HepG2 (cell line): ENCODE data around the gene MFAP4. TPM values are rescaled to one million over a fixed set of nuclear protein-coding genes. Genes with fewer than 3 reads are reported as not detected.

Source experiments
- ATAC-seq: fragments of 200-7000 bp; cut with Tn5 transposase; 3 replicates; pipeline ENCODE4 v1.9.1; 2020; ENCODE audit warnings: mild to moderate bottlenecking, moderate library complexity
- BruUV-seq: library from RNA; stranded (reverse); fragments of 400-500 nt; replicated peaks from 2 replicates; lab custom pipeline; 2021; lab: Mats Ljungman, UMichigan
- CTCF ChIA-PET: fragments of 300-600 bp; formaldehyde crosslinking; extraction: SDS; loops from one replicate; lab custom pipeline; 2021; ENCODE audit warnings: low total read pairs, inconsistent platforms, low intra/inter-chr PET ratio; lab: Yijun Ruan, JAX
- POLR2A ChIA-PET: fragments of 350-600 bp; sonication (Branson Sonifier 250); formaldehyde crosslinking; loops from one replicate; lab custom pipeline; 2020; ENCODE audit warnings: antibody characterized with exemption, inconsistent platforms; lab: Yijun Ruan, JAX
- DNase-seq: peaks from one replicate; pipeline ENCODE4 v3.0.0-alpha.2; 2015; ENCODE audit warnings: low spot score
- FAIRE-seq: peaks from 3 replicates; lab custom pipeline; 2011; peaks lifted over from hg19 to GRCh38; lab: Jason Lieb, UNC
- H2AFZ ChIP-seq: one replicate; pipeline ENCODE4 v1.6.1; 2011; ENCODE audit warnings: low read length, inconsistent platforms
- H3K27ac ChIP-seq: fragments of 300-600 bp; 3 replicates; pipeline ENCODE4 v1.8.0; 2011; ENCODE audit warnings: mixed run types, mild to moderate bottlenecking, mixed read lengths, low read length, inconsistent platforms; ENCODE audit not compliant: insufficient read depth; ENCODE audit errors: extremely low read length
- H3K27me3 ChIP-seq, 2 experiments: fragments of 200-600 bp in 1 of 2; 2 replicates in 1 of 2; 3 replicates in 1 of 2; pipeline versions ENCODE4 v1.6.0 to v1.8.0; 2011; ENCODE audit warnings: low read length in 2 of 2, mild to moderate bottlenecking in 2 of 2, moderate library complexity in 2 of 2, inconsistent platforms in 1 of 2; ENCODE audit not compliant: insufficient read depth in 2 of 2, control insufficient read depth in 1 of 2
- H3K36me3 ChIP-seq, 2 experiments: fragments of 200-600 bp in 1 of 2; replicated peaks in 1 of 2; 2 replicates in 1 of 2; 3 replicates in 1 of 2; pipeline versions ENCODE4 v1.5.1 to v1.8.0; 2011; ENCODE audit warnings: low read length in 2 of 2, inconsistent platforms in 1 of 2; ENCODE audit not compliant: insufficient read depth in 2 of 2, control insufficient read depth in 1 of 2
- H3K4me1 ChIP-seq: 2 replicates; pipeline ENCODE4 v1.5.1; 2012; ENCODE audit warnings: low read length, inconsistent platforms; ENCODE audit not compliant: insufficient read depth
- H3K4me2 ChIP-seq: 2 replicates; pipeline ENCODE4 v1.6.0; 2011; ENCODE audit warnings: low read depth, low read length, inconsistent platforms
- H3K4me3 ChIP-seq, 3 experiments: fragments of 200-600 bp in 1 of 3; sonication (generic), shearing (Covaris generic) in 1 of 3; replicated peaks in 1 of 3; 2 replicates each; pipeline ENCODE4 v1.5.1; 2011 to 2016; ENCODE audit warnings: low read length in 3 of 3, inconsistent platforms in 2 of 3, low read depth in 2 of 3, mild to moderate bottlenecking in 2 of 3, control low read depth in 1 of 3, mixed read lengths in 1 of 3; ENCODE audit not compliant: insufficient read depth in 1 of 3
- H3K79me2 ChIP-seq: one replicate; pipeline ENCODE4 v1.6.1; 2011; ENCODE audit warnings: low read length, inconsistent platforms; ENCODE audit not compliant: insufficient read depth
- H3K9ac ChIP-seq: 2 replicates; pipeline ENCODE4 v1.6.0; 2011; ENCODE audit warnings: mild to moderate bottlenecking, low read depth, low read length, inconsistent platforms; ENCODE audit not compliant: insufficient read depth
- H3K9me3 ChIP-seq: 2 replicates; pipeline ENCODE4 v1.5.1; 2012; ENCODE audit warnings: mild to moderate bottlenecking, low read length
- H4K20me1 ChIP-seq: 2 replicates; pipeline ENCODE4 v1.6.0; 2011; ENCODE audit warnings: inconsistent platforms, mild to moderate bottlenecking, low read length, moderate library complexity; ENCODE audit not compliant: insufficient read depth
- CREB1 ChIP-seq, 2 experiments: fragments of 450-650 bp in 1 of 2; IDR thresholded peaks; 2 replicates each; pipeline ENCODE4 v1.6.1; 2016 to 2017; ENCODE audit warnings: control low read depth in 1 of 2, mild to moderate bottlenecking in 1 of 2, missing compliant biosample characterization in 1 of 2, missing genetic modification characterization in 1 of 2
- NCOR1 ChIP-seq: fragments of 200-600 bp; sonication (generic); IDR thresholded peaks from 2 replicates; pipeline ENCODE4 v1.7.0; 2017; ENCODE audit warnings: antibody characterized with exemption, low read length, borderline replicate concordance
- SRSF4 ChIP-seq: fragments of 200-400 bp; formaldehyde crosslinking; IDR thresholded peaks from one replicate; pipeline ENCODE4 v1.6.1; 2018; ENCODE audit warnings: mild to moderate bottlenecking, low read depth, low read length, moderate library complexity; ENCODE audit not compliant: poor library complexity, severe bottlenecking
- ZNF563 ChIP-seq: sonication (generic); formaldehyde crosslinking; IDR thresholded peaks from 2 replicates; pipeline ENCODE4 v1.8.0; 2022; ENCODE audit warnings: mild to moderate bottlenecking, moderate library complexity, missing genetic modification reagents
- WGBS: methylation state at CpG from one replicate; pipeline ENCODE4 v1.1.6; 2017; ENCODE audit warnings: low lambda C conversion rate; 5-methylcytosine and 5-hydroxymethylcytosine counted together
- in situ Hi-C: cut with HindIII; loops from 2 replicates; pipeline ENCODE4 v1.10.0; 2017; ENCODE audit warnings: low pct_unique_long_range_greater_than_20kb; ENCODE audit not compliant: extremely low pct_ligation_motif_present
- intact Hi-C: fragments of 100-400 bp; cut with micrococcal nuclease; formaldehyde crosslinking; loops from one replicate; pipeline ENCODE4 v1.10.0; 2022; ENCODE audit not compliant: unreplicated experiment
- polyA plus RNA-seq, 8 experiments: library from polyadenylated mRNA; depleted of rRNA in 3 of 8; stranded (reverse) in 7 of 8; unstranded in 1 of 8; fragments of >200 nt; fragmentation: Illumina TruSeq in 4 of 8; extraction: Trizol in 4 of 8; gene quantifications; 2 replicates each; pipeline versions ENCODE4 v1.2.1 to v1.2.3, GENCODE V29; 2011 to 2016; ENCODE audit warnings: low read depth in 4 of 8, missing spikeins in 1 of 8, mixed read lengths in 1 of 8; ENCODE audit not compliant: insufficient read depth in 1 of 8
- total RNA-seq, 5 experiments: library from RNA; depleted of rRNA; stranded (reverse); fragments of >200 nt; fragmentation: Illumina TruSeq; extraction: Trizol; gene quantifications; 2 replicates each; pipeline ENCODE4 v1.2.3, GENCODE V29; 2016; ENCODE audit warnings: low read depth in 1 of 5

The MFAP4 gene
- total and polyA plus RNA-seq, 2 of the 13 experiments (the other 11 are each of a cell fraction or from before 2014, with no cell fraction given) = 0.08 TPM; not detected in 1

DNA sequence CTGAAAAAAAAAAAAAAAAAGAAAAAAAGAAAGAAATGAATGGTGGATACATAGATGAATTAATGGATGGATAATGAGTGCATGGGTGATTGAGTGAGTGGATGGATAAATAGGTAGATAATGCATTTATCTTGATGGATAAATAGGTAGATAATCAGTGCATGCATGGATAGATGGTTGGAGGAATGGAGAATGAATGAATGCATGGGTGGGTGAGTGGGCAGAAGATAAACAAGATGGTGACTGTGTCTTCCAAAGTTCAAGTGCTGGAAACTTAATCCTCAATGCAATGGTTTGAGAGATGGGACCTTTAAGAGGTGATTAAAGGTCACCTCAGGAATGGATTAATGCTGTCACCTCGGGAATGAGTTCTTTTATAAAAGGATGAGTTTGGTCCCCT, 17.3 kb upstream of the MFAP4 start (continued):
- no peak for TF ChIP-seq CREB1 (IDR thresholded peaks at IDR 0.05)
- TF ChIP-seq CREB1 (CRISPR knock-in tag; IDR thresholded peaks at IDR 0.05) = no peak
- no peak for TF ChIP-seq ZNF563 (CRISPR knock-in tag)

DNA sequence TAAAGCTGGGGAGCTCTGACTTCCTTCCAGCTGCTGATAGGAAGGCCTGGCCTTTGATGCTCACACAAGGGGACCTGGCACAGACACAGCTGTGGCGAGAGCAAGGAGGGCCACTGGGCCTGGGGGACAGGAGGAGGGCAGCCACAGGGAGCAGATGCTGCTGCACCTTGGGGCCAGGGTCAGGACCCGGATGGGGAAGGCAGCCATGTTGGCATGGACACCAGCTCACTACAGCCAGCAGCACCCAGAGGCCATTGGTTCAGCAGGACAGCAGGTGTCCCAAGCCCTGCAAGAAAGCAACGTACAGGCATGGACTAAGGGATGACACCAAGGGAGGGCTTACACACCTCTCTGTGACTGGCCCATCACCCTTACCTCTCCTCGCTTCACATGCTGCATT, 16.0 kb upstream of the MFAP4 start:
- DNase-seq = no peak
- BruUV-seq = no TSS peak
- ChIA-PET POLR2A (no interaction called here), CTCF (no interaction called here)
- intact Hi-C loops = no loop called here
- no peak for TF ChIP-seq NCOR1
- 8% methylated on average over 2 of the region's 4 CpGs for WGBS
- no peaks in the 10 kb centered on the region for H4K20me1 ChIP-seq
- no peak overlapping the region for H2AFZ ChIP-seq
- no peaks in the 10 kb centered on the region for H3K27me3 ChIP-seq
- H3K4me1 ChIP-seq = peaks cover 10% of the 10 kb centered on the region
- FAIRE-seq = no peak
- no peak overlapping the region for H3K4me2 ChIP-seq
- no peak overlapping the region for H3K27ac ChIP-seq
- in situ Hi-C loops = no loop called here
- H3K9me3 ChIP-seq = no peaks in the 10 kb centered on the region
- no peak overlapping the region for H3K9ac ChIP-seq
- no peak for ATAC-seq
- no peak overlapping the region for H3K4me3 ChIP-seq
- H3K36me3 ChIP-seq = no peaks in the 10 kb centered on the region
- H3K79me2 ChIP-seq = no peaks in the 10 kb centered on the region

DNA sequence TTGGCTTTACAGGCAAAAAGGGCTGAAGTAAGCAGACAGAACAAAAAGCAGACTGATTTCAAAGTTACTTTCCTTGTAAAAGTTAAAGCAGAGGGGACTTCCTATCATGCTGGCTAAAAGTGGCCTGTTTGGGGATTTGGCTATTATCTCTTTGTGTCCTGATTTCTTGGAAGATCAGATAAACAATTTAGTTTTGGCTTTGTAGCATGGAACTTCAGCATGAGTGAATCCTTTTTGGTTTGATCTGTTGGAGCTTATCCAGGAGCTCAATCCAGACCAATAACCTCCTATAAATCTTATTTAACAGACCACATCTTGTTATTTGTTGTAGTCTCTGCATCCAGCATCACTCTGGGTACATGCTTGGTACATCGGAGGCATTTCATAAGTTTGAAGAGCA, 15.2 kb upstream of the MFAP4 start:
- ChIA-PET CTCF (no interaction called here), POLR2A (no interaction called here)
- WGBS = 69% methylated on average over 1 of the region's 1 CpG
- Histone ChIP-seq H2AFZ (no peak overlapping the region), H3K79me2 (no peaks in the 10 kb centered on the region), H3K27me3 (no peaks in the 10 kb centered on the region), H4K20me1 (no peaks in the 10 kb centered on the region), H3K9ac (no peak overlapping the region), H3K4me3 (no peak overlapping the region), H3K36me3 (no peaks in the 10 kb centered on the region), H3K4me1 (peaks cover 19% of the 10 kb centered on the region), H3K4me2 (no peak overlapping the region), H3K27ac (no peak overlapping the region), H3K9me3 (no peaks in the 10 kb centered on the region)
- DNase-seq = no peak
- TF ChIP-seq SRSF4 = no peak
- in situ Hi-C loops (no loop called here), intact Hi-C loops (no loop called here)
- no TSS peak for BruUV-seq
- no peak for FAIRE-seq
- ATAC-seq = no peak
